ENCODE measurements around the gene FBXO2.

The FBXO2 gene

GRCh38 chr1:11674488-11674887, 20.3 kb upstream of the FBXO2 start:
- H3K4me3 ChIP-seq (ENCODE audit: control insufficient read depth, low read depth, low read length): no peak overlapping the region
- TF ChIP-seq, protein P1, sequence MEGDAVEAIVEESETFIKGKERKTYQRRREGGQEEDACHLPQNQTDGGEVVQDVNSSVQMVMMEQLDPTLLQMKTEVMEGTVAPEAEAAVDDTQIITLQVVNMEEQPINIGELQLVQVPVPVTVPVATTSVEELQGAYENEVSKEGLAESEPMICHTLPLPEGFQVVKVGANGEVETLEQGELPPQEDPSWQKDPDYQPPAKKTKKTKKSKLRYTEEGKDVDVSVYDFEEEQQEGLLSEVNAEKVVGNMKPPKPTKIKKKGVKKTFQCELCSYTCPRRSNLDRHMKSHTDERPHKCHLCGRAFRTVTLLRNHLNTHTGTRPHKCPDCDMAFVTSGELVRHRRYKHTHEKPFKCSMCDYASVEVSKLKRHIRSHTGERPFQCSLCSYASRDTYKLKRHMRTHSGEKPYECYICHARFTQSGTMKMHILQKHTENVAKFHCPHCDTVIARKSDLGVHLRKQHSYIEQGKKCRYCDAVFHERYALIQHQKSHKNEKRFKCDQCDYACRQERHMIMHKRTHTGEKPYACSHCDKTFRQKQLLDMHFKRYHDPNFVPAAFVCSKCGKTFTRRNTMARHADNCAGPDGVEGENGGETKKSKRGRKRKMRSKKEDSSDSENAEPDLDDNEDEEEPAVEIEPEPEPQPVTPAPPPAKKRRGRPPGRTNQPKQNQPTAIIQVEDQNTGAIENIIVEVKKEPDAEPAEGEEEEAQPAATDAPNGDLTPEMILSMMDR (IDR thresholded peaks at IDR 0.05; ENCODE audit: control insufficient read depth, insufficient read depth, low read depth, low read length, missing control alignments): no peak
- DNase-seq (ENCODE audit: low read depth): no peak

DNA sequence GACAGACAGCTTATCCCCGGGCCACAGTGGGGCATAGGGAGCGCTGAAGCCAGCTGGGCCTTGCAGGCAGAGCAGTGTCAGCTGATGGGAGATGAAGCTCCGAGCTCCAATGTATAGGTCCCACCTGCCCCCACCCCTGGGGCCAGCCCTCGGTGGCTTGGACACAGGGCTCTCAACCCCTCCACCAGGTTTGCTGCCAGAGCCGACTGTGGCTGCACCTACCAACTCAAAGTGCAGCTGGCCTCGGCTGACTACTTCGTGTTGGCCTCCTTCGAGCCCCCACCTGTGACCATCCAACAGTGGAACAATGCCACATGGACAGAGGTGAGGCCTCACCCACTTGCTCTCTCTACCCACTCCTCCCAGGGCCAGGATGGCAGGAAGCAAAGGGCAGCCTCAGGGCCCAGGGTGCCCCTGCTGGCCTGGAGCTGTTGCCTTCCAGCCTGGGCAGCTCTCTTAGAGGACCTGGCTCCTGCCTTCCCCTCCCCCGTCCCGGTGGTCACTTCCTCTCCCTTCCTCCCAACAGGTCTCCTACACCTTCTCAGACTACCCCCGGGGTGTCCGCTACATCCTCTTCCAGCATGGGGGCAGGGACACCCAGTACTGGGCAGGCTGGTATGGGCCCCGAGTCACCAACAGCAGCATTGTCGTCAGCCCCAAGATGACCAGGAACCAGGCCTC, 19.0 kb upstream of the FBXO2 start:
- TF ChIP-seq, protein P1 (IDR thresholded peaks at IDR 0.05; ENCODE audit: control insufficient read depth, insufficient read depth, low read depth, low read length, missing control alignments): no peak
- H3K4me3 ChIP-seq (ENCODE audit: control insufficient read depth, low read depth, low read length): no peak overlapping the region
- DNase-seq (ENCODE audit: low read depth): no peak

- no peak overlapping the region for H3K4me3 ChIP-seq (ENCODE audit: control insufficient read depth, low read depth, low read length)
- TF ChIP-seq, protein P1 (IDR thresholded peaks at IDR 0.05; ENCODE audit: control insufficient read depth, insufficient read depth, low read depth, low read length, missing control alignments): no peak
- no peak for DNase-seq (ENCODE audit: low read depth)
These were observed 17.5 kb upstream of the FBXO2 start for GRCh38 chr1:11671544-11672286.

DNA sequence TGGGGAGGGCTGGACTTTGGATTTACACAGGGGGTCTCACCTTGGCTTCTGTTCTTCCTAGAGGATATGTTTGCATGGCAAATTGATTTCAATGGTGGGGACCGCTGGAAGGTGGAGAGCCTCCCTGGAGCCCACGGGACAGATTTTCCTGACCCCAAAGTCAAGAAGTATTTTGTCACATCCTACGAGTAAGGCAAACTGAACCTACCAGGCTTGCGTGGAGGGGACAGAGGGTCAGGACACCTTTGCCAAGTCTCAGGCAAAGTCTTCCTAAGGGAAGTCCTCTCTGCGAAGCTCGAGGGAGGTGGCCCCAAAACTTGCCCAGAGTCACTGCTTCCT, 16.9 kb upstream of the FBXO2 start:
- H3K4me3 ChIP-seq (ENCODE audit: control insufficient read depth, low read depth, low read length): no peak overlapping the region
- TF ChIP-seq, protein P1 (IDR thresholded peaks at IDR 0.05; ENCODE audit: control insufficient read depth, insufficient read depth, low read depth, low read length, missing control alignments): no peak
- DNase-seq (ENCODE audit: low read depth): no peak

DNA sequence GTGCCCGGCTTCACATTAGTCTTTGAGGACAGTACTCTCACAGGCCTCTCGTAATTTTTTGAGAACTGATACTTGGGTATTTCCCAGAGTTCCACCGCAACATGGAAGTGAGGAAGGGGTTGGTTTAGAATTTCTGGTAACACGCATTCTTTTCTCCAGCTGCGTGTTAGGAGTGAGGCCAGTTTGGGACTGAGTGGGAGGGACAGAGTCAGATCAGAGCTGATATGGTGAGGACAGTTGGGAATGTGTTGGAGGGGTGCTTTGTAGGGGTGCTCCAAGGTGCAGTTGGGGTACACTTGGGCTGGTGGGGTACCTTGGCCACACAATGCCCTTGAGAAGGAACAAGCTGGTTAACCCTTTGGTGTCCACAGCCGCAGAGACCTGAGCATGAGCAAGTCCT, 16.5 kb upstream of the FBXO2 start:
- TF ChIP-seq, protein P1 (IDR thresholded peaks at IDR 0.05; ENCODE audit: control insufficient read depth, insufficient read depth, low read depth, low read length, missing control alignments): no peak
- no peak for DNase-seq (ENCODE audit: low read depth)
- no peak overlapping the region for H3K4me3 ChIP-seq (ENCODE audit: control insufficient read depth, low read depth, low read length)

- TF ChIP-seq, protein P1 (IDR thresholded peaks at IDR 0.05; ENCODE audit: control insufficient read depth, insufficient read depth, low read depth, low read length, missing control alignments): no peak
- no peak overlapping the region for H3K4me3 ChIP-seq (ENCODE audit: control insufficient read depth, low read depth, low read length)
- DNase-seq (ENCODE audit: low read depth): no peak
These were observed 14.3 kb upstream of the FBXO2 start for GRCh38 chr1:11668516-11668915.
